Measurements from ENCODE around the gene DUSP15. TPM values are rescaled to one million over a fixed set of nuclear protein-coding genes. Genes with fewer than 3 reads are reported as not detected.

Gene DUSP15
- total RNA-seq, 1 donor from 2014 or later = 2.1 TPM

GRCh38 chr20:31811198-31811597 lies 59.1 kb downstream of the DUSP15 start:
- Mint-ChIP-seq H3K36me3 (ENCODE audit: low read depth, unreplicated experiment) (no peaks in the 10 kb centered on the region), H3K27me3 (ENCODE audit: unreplicated experiment) (no peaks in the 10 kb centered on the region), H3K9me3 (ENCODE audit: unreplicated experiment) (no peaks in the 10 kb centered on the region), H3K4me1 (ENCODE audit: unreplicated experiment) (peaks cover 10% of the 10 kb centered on the region), H3K27ac (ENCODE audit: unreplicated experiment) (no peak overlapping the region), H3K4me3 (ENCODE audit: unreplicated experiment) (no peak overlapping the region)
- DNase-seq (ENCODE audit: low spot score) = no peak
- TF ChIP-seq CTCF (IDR thresholded peaks at IDR 0.05; ENCODE audit: unreplicated experiment) = no peak

Other genes with a start within 250 kb of the DUSP15 start
- not detected for gene COX4I2, start 232.6 kb downstream of the DUSP15 start, total RNA-seq (ENCODE audit: unreplicated experiment)
- 52.9 TPM for gene BCL2L1, start 147.7 kb downstream of the DUSP15 start, total RNA-seq (ENCODE audit: unreplicated experiment)
- 27.2 TPM for gene TPX2, start 131.2 kb downstream of the DUSP15 start, total RNA-seq (ENCODE audit: unreplicated experiment)
- 1.7 TPM for gene MYLK2, start 51.2 kb downstream of the DUSP15 start, total RNA-seq (ENCODE audit: unreplicated experiment)
- gene FOXS1, start 24.9 kb downstream of the DUSP15 start, total RNA-seq (ENCODE audit: unreplicated experiment) = 9.6 TPM
- 0.46 TPM for gene TTLL9, start 107 bp upstream of the DUSP15 start, total RNA-seq (ENCODE audit: unreplicated experiment)
- gene PDRG1, start 81.5 kb upstream of the DUSP15 start, total RNA-seq (ENCODE audit: unreplicated experiment) = 21.2 TPM
- gene XKR7, start 97.6 kb upstream of the DUSP15 start, total RNA-seq (ENCODE audit: unreplicated experiment) = 0.23 TPM
- gene CCM2L, start 139.9 kb upstream of the DUSP15 start, total RNA-seq (ENCODE audit: unreplicated experiment) = 27.2 TPM
- gene HCK, start 181.7 kb upstream of the DUSP15 start, total RNA-seq (ENCODE audit: unreplicated experiment) = 0.54 TPM
- gene TM9SF4, start 239.2 kb upstream of the DUSP15 start, total RNA-seq (ENCODE audit: unreplicated experiment) = 46.0 TPM